GM19043 (cell line): Measurements from ENCODE around the gene RELB.
"Not testable (repeated sequence)": the region's sequence is repeated elsewhere in the genome, so short reads cannot be mapped to it uniquely, and the experiment has no call there.

Experiments
- ATAC-seq: cut with Tn5 transposase; IDR thresholded peaks from one replicate; pipeline ENCODE4 v1.9.1; 2021; ENCODE audit warnings: low read depth; ENCODE audit not compliant: unreplicated experiment

The RELB gene

DNA sequence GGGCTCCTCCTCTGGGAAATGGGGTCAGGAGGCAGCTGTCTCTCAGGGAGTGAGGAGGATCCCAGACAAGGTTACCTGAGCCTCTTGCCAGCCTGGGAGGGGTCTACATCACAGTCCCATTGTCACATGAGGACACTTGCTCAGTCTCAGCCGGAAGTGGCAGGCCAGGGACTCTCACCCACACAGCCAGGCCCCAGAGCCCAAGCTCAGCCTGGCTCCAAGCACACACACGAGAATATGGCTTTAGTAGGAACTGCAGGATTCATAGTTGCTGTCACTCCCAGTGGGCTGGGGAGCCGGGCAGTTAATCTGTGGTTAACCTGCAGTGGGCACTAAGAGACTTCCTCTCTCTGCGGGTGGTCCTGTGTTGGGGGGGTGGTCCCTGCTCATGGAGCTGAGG lies 15.8 kb upstream of the RELB start:
- ATAC-seq = no peak

GRCh38 chr19:44986389-44986788 lies 14.9 kb upstream of the RELB start:
- no peak for ATAC-seq

GRCh38 chr19:44987148-44987675 lies 14.1 kb upstream of the RELB start:
- ATAC-seq = no peak

DNA sequence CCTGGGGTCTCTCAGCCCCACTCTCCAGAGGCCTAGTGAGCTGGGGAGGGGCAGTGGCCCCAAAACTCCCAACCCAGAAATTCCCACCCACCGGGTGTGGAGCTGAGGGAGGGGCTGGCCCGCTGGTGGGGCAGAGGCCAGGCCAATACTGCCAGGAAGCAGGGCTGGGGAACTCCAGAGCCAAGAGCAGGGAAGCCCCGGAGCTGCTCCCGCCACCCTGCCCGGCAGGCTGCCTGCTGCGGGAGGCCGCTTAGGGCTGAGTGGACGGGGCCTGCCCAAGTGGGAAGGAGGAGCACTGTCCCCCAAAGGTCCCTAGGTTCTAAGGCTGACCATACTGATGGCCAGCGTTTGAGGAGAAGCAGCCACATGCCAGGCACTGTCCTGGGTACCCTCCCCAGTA lies 13.0 kb upstream of the RELB start:
- ATAC-seq = no peak

DNA sequence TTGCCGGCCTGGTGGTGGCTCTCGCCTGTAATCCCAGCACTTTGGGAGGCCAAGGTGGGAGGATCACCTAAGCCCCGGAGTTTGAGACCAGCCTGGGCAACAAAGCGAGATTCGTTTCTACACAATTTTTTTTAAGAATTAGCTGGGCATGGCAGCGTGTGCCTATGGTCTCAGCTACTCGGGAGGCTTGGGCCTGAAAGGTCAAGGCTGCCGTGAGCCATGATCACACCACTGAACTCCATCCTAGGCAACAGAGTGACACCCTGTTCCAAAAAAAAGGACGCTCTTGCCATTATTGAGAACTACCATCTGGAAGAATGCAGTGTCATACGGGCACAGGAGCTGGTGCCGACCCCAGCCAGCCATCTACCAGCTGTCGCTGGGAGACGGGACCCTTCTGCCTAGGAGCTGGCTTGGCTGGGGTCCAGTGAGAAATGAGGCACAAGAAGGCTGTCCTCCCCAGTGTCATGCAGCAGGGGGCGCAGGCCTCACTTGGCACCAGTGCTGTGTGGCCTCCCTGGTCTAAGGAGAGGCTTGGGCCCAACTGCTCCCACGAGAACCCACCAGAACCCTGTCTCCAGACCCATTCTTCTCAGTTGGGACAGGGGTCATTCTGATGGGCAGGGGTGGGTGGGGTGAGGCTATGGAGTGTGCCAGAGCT lies 12.2 kb upstream of the RELB start:
- no peak for ATAC-seq

DNA sequence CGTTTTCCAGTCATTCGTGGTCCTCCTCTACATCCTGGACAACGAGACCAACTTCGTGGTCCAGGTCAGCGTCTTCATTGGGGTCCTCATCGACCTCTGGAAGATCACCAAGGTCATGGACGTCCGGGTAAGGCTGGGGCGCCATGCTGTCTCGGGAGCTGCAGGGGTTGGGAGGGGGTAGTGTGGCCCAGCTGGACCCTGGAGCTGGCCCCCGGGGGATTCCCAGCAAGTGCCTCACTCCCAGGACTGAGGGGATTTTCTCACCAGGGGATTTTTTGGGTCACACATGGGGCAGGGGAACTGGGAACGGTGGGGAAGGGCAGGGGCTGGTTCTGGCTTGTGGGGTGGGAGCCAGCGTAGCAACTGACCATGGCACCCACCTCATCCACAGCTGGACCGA lies 10.8 kb upstream of the RELB start:
- ATAC-seq = no peak

DNA sequence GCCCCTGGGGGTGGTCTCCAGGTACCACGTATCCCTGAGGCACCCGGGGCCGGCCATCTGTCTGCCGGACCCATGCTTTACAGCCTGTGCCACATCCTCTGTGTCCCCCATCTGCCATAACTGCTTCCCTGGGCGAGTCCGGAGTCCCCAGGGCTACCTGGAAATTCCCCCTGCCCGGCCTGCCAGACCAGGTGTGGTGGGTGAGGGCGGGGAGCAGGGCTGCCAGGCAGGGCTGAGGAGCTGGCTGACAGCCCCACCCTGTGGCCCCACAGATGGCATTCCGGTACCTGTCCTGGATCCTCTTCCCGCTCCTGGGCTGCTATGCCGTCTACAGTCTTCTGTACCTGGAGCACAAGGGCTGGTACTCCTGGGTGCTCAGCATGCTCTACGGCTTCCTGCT lies 10.3 kb upstream of the RELB start:
- ATAC-seq = no peak

- ATAC-seq = no peak
These were observed 8.7 kb upstream of the RELB start for GRCh38 chr19:44992336-44993163.

DNA sequence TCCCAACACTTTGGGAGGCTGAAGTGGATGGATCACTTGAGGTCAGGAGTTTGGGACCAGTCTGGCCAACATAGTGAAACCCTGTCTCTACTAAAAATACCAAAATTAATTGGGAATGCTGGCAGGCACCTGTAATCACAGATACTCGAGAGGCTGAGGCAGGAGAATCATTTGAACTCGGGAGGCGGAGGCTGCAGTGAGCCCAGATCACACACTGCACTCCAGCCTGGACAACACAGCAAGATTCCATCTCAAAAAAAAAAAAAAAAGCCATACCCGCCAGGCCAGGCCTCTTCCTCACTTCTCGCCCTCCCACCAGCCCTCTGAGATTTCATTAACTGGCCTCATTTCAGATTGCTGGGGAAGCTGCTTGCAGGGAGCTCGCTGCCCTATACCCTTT lies 7.7 kb upstream of the RELB start:
- ATAC-seq = no peak

DNA sequence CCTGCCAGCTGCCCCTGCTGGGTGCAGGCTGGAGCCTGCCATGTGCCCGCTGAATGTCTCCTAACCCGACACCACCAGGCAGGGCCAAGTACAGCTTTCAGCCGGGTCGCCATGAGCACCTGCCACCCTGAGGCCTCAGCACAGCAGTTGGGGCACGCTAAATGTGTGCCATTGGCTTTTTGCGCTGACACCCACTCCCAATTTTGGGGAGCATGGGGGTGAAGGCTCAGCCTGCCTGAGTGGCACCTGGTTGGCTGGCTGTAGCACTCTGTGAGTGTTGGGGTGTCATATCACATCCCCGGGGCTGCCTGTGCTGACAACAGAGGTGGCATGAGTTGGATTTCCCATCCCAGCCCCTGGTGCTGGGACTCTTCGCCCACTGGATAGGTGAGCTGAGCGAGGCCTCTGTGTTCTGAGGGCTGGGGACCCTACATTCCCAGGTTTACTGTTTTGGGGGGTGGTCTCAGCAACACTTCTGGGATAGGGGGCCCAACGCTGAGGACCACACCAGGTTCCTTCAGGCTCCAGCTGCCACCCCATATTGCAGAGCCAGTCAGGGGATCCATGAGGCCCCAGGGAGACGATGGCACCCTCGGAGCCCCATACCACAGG lies 7.2 kb upstream of the RELB start:
- ATAC-seq = no peak

DNA sequence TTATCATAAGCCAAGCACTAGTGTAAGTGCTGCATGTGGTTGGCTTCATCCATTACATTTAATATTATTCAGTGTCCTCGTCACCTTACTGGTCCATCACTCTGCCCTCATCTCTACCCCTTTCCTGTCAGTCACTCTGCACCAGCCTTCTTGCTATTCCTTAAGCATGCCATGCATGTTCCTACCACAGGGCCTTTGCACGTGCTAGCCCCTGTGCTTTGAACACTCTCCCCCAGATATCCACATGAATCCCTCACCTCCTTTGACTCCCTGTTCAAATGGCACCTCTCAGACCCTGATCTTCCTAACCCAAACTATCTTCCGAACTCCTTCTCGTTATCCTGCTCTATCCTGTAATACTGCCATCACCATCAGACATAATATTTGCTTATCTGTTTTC lies 3.2 kb upstream of the RELB start:
- ATAC-seq = no peak

GRCh38 chr19:44999131-44999925 lies 1.9 kb upstream of the RELB start:
- ATAC-seq = not testable (repeated sequence)

- not testable (repeated sequence) for ATAC-seq
These were observed 599 bp upstream of the RELB start for GRCh38 chr19:45000665-45001064.

- no peak for ATAC-seq
These were observed 2.2 kb downstream of the RELB start for GRCh38 chr19:45003485-45003884.

GRCh38 chr19:45005787-45006186 lies 4.5 kb downstream of the RELB start:
- ATAC-seq = no peak

DNA sequence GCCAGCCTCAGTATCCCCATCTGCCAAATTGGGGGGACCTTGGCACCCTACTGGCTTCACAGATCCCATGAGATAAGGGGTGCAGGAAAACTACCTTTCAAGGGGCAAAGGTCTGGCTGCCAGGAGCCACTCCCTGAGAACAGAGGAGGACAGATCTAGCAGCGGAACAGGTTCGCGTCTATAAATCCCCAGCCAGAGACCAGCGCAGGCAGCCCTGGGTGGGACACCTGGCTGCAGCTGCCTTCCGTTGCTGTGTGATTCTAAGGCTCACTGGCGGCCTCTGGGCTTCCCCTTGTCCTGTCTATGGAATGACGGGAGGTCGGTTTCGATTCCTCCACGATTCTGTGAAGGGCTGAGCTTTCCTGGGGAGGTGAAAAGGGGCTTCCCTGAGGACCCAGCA lies 7.3 kb downstream of the RELB start:
- ATAC-seq = no peak

GRCh38 chr19:45009625-45010255 lies 8.5 kb downstream of the RELB start:
- no peak for ATAC-seq

- ATAC-seq = no peak
These were observed 9.0 kb downstream of the RELB start for GRCh38 chr19:45010306-45010705.

- no peak for ATAC-seq
These were observed 10.7 kb downstream of the RELB start for GRCh38 chr19:45011959-45012358.
